Activated T-cell treated with anti-CD3 and anti-CD28 coated beads, Interleukin-2, amount 50 U/mL, for 4 hours (primary cell): ENCODE results near the gene RASSF6. TPM values are rescaled to one million over a fixed set of nuclear protein-coding genes. Genes with fewer than 3 reads are reported as not detected.
"Not testable (repeated sequence)": the region's sequence is repeated elsewhere in the genome, so short reads cannot be mapped to it uniquely, and the experiment has no call there.

ENCODE experiments used
- ATAC-seq, 2 donors: fragments of 200-7000 bp; cut with Tn5 transposase; one replicate each; pipeline ENCODE4 v1.10.0; 2021
- DNase-seq: peaks from one replicate; pipeline ENCODE4 v3.0.0-alpha.2; 2020
- H3K27me3 Mint-ChIP-seq: one replicate; pipeline ENCODE4 v1.8.0; 2021; ENCODE audit warnings: low read depth, mixed read lengths
- H3K36me3 Mint-ChIP-seq: one replicate; pipeline ENCODE4 v1.8.0; 2022; ENCODE audit warnings: mixed read lengths; ENCODE audit not compliant: insufficient read depth
- H3K4me1 Mint-ChIP-seq: one replicate; pipeline ENCODE4 v1.8.0; 2021; ENCODE audit warnings: low read depth, mixed read lengths
- H3K4me3 Mint-ChIP-seq: one replicate; pipeline ENCODE4 v1.8.0; 2021; ENCODE audit warnings: mild to moderate bottlenecking, moderate library complexity, mixed read lengths
- H3K9me3 Mint-ChIP-seq: one replicate; pipeline ENCODE4 v1.8.0; 2021; ENCODE audit warnings: mixed read lengths
- total RNA-seq, 3 donors: library from RNA; stranded (reverse); gene quantifications; one replicate each; pipeline ENCODE4 v1.2.1, GENCODE V29; 2021

The RASSF6 gene
- total RNA-seq, 3 donors from 2014 or later = not detected

DNA sequence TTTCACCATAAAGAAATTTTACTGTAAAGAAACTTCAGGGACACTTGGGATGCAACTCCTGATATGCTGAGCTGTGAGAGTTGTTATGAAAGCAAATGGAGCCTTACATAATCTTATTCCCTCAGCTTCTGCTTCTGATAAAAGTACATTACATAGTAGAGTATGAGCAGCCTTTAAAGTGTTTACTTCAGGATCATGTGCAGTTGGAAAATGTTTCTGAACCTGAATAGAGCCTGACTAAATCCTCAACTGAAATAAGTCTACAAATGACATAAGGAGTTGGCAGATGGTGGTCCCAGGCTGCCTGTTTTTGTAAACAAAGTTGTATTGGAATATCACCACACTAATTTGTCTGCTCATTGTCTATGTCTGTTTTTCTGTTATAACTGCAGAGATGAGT is 19.3 kb downstream of the RASSF6 start:
- no peak for DNase-seq
- ATAC-seq = no peak
- Mint-ChIP-seq H3K4me1 (peaks cover 6% of the 10 kb centered on the region), H3K4me3 (no peak overlapping the region), H3K9me3 (no peaks in the 10 kb centered on the region), H3K36me3 (no peaks in the 10 kb centered on the region), H3K27me3 (no peaks in the 10 kb centered on the region)

DNA sequence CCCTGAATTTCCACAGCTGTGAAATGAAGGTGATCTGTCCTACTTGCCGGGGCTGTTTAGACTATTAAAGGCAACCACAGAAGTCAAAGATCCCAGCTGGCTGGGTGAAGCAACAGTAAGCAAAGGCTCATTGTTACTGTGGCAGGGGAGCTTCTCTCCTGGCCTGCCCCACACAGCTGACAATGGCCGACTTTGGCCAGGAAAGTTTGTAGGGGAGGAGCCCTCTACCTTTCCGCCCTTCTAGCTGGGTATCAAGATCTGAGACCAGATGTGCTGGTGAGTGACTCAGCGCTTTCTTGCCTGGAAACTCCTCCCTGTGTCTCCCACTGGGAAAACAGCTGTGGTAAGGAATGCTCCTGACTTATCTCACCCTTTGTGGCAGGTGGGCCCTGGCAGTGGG is 21.1 kb downstream of the RASSF6 start:
- Mint-ChIP-seq H3K4me1 (no peaks in the 10 kb centered on the region), H3K4me3 (no peak overlapping the region), H3K27me3 (no peaks in the 10 kb centered on the region), H3K36me3 (no peaks in the 10 kb centered on the region), H3K9me3 (no peaks in the 10 kb centered on the region)
- ATAC-seq (no peak), DNase-seq (no peak)

DNA sequence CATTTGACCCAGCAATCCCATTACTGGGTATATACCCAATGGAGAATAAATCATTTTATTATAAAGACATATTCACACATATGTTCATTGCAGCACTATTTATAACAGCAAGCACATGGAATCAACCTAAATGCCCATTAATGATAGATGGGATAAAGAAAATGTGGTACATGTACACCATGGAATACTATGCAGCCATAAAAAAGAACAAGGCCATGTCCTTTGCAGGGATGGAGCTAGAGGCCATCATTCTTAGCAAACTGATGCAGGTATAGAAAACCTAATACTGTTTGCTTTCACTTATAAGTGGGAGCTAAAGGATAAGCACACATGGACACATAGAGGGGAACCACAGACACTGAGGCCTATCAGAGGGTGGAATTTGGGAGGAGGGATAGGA is 22.6 kb downstream of the RASSF6 start:
- ATAC-seq (no peak), DNase-seq (no peak)
- Mint-ChIP-seq H3K4me3 (no peak overlapping the region), H3K9me3 (no peaks in the 10 kb centered on the region), H3K36me3 (no peaks in the 10 kb centered on the region), H3K27me3 (no peaks in the 10 kb centered on the region), H3K4me1 (no peaks in the 10 kb centered on the region)

DNA sequence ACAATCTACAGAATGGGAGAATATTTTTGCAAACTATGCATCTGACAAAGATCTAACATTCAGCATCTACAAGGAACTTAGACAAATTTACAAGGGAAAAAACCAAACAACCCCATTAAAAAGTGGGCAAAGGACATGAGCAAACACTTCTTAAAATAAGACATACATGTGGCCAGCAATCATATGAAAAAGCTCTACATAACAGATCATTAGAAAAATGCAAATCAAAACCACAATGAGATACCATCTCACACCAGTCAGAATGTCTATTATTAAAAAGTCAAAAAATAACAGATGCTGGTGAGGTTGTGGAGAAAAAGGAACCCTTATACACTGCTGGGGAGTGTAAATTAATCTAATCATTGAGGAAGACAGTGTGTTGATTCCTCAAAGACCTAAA is 23.1 kb downstream of the RASSF6 start:
- not testable (repeated sequence) for H3K36me3 Mint-ChIP-seq, DNase-seq, H3K4me3 Mint-ChIP-seq, H3K9me3 Mint-ChIP-seq, H3K27me3 Mint-ChIP-seq, H3K4me1 Mint-ChIP-seq, ATAC-seq

DNA sequence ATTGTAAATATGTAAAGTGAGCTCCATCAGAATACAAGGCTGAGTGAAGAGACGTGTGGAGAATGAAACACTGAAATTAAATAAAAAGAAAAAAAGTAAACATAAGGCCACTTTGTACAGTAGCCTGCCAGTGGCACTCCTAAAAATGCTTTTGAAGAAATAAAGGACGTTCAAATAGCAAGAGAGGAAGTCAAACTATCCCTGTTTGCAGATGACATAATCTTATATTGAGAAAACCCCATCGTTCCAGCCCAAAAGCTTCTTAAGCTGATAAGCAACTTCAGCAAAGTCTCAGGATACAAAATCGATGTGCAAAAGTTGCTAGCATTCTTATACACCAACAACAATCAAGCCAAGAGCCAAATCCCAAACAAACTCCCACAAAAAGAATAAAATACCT is 24.2 kb downstream of the RASSF6 start:
- Mint-ChIP-seq H3K27me3 (no peaks in the 10 kb centered on the region), H3K4me3 (no peak overlapping the region), H3K36me3 (no peaks in the 10 kb centered on the region), H3K4me1 (no peaks in the 10 kb centered on the region), H3K9me3 (no peaks in the 10 kb centered on the region)
- ATAC-seq = no peak
- DNase-seq = no peak

DNA sequence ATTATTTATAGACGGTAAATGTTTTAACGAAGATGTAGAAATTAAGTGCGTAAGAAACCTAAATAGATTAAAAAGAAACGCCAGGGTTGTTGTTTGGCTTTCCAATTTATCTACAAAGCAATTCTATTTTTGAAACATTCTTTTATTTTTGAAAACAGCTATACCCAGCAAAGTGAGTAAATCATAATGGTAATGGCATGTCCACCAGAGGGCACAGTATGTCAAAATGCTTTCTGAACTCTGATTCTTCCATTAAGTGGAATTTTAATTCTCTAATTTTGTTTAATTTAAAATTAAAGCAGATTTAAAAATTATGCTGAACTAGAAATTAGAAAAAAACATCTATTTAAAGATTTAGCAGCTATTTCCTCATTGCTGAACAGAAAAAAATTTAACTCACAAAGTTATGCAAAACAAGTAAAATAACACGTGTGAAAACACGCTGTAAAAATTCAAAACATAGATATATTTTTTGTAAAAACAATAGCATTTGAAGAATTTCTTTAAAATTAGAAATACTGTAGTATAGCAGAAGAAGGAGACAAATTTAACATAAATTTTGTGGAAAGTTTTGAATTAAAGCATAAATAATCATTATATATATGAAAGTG is 26.5 kb downstream of the RASSF6 start:
- Mint-ChIP-seq H3K36me3 (no peaks in the 10 kb centered on the region), H3K9me3 (no peaks in the 10 kb centered on the region), H3K4me1 (no peaks in the 10 kb centered on the region), H3K4me3 (no peak overlapping the region), H3K27me3 (no peaks in the 10 kb centered on the region)
- ATAC-seq = no peak
- no peak for DNase-seq

DNA sequence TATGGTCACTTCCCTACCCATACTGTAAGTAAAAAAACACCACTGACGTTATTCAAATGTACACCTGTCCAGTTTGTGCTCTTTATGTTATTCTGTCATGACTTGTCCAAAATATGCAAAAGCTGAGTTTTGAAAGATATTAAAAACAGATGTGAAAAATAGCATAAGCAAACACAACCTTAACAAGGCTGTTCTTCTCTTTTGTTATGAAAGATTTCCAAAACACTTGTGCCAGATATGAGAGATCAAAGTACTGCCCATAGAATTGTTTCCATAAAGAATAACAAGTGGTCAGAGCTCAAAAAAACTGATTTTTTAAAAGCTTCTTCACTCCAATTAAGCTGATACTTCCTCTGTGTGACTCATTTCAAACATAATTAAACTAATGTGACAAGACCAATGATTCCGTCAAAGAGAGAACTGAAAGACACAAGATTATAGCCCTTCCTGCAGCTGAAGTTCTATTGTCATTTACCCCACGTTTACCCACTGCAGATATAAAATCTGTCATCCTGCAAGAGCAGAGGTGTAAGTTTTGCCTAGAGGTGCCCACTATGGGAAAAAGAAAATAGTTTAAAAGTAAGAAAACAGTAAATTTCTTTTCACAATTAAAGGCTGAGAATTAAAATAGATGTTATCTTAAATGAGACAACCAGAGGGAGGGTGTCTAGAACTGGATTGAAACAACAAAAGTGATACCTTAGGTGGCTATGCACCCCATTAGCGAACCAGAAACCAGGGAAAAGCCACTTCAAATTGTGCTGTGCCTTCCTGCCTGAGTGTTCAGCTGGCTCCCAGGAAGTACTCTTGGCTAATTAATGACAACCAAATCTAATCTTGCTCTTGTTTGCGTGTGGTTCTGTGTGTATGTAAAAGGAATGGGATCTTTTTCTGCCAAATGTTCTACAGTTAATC is 30.1 kb downstream of the RASSF6 start:
- DNase-seq (no peak), ATAC-seq (no peak)
- Mint-ChIP-seq H3K36me3 (no peaks in the 10 kb centered on the region), H3K9me3 (no peaks in the 10 kb centered on the region), H3K4me3 (no peak overlapping the region), H3K27me3 (no peaks in the 10 kb centered on the region), H3K4me1 (no peaks in the 10 kb centered on the region)

DNA sequence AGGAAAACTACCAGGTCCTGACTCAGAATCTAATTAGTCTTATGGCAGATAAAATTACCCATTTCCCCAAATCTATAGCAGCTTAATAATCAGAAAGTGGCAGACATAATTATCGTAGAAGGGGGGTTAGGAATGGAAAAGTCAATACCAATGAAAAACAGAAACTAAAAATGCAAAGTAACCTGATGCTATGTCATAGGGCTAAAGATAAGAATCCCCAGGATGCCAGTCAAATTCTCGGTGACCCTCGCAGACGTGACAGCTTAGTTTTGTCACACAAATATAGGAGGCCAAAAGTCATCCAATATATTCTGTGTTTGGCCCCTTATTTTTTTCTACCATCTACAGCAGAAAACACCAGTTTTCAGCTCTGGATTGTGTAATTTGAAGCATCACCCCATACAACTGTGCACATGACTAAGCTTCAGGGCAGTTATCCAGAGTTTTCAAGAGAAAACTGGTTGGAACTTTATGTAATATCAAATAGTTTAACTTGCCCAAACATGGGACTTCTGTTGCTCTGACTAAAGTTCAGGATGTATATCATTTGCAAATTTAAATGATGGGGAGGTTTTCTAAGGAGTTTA is 30.9 kb downstream of the RASSF6 start:
- Mint-ChIP-seq H3K4me1 (no peaks in the 10 kb centered on the region), H3K9me3 (no peaks in the 10 kb centered on the region), H3K36me3 (no peaks in the 10 kb centered on the region), H3K4me3 (no peak overlapping the region), H3K27me3 (no peaks in the 10 kb centered on the region)
- DNase-seq (no peak), ATAC-seq (no peak)

DNA sequence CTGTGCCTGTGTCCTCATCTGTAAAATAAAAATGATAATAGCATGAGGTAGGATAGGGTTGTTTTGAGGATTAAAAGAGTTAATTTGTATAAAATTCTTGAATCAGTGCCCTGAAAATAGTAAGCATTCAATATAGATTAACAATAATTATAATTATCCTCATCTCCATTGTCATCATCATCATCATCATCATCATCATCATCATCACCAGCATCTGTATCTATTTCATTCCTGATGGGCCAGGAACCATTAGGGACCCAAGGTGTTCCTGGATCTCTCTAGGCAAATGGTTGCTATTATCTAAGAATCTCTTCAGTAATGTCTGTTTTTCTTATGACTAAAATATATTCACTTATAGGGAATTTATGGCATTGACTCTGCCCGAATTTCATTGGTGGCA is 31.6 kb downstream of the RASSF6 start:
- Mint-ChIP-seq H3K27me3 (no peaks in the 10 kb centered on the region), H3K4me1 (no peaks in the 10 kb centered on the region), H3K9me3 (no peaks in the 10 kb centered on the region), H3K4me3 (no peak overlapping the region), H3K36me3 (no peaks in the 10 kb centered on the region)
- DNase-seq = no peak
- no peak for ATAC-seq

DNA sequence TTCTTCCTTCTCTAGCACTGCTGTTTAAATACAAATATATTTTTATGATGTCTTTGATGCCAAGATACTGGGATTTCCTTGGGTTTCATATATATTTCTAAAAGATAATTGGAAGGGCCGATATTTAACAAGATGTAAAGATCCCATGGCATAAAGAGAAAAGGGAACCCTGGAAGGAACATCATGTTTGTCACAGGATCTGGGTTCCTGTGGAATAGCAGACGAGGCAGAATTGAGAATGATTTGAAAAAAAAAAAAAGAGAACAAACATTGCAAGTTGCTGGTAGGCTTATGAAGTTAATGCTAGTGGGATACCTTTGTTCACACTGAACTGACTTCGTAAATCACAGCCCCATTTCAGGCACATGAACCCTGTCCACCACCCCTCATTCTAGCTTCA is 33.6 kb downstream of the RASSF6 start:
- no peaks in the 10 kb centered on the region for H3K27me3 Mint-ChIP-seq
- H3K4me3 Mint-ChIP-seq = no peak overlapping the region
- DNase-seq = no peak
- H3K4me1 Mint-ChIP-seq = no peaks in the 10 kb centered on the region
- no peak for ATAC-seq
- no peaks in the 10 kb centered on the region for H3K9me3 Mint-ChIP-seq
- H3K36me3 Mint-ChIP-seq = no peaks in the 10 kb centered on the region

DNA sequence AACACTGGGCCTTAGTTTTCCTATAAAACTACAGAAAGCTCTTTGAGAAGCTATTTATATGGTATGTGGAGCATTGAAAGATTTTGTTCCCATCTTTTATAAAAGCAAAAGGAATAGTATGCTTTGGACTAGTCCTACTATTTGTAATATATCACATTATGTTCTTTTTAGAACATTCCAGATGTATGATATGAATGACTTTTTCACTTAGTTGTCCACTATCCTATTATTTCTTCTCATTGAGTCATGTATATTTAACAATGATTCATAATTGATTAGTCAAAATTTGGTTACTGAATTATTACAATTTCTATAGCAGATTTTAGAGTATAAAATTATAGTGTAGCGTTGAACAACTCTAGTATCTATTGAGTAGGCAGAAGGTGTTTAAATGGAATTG is 34.2 kb downstream of the RASSF6 start:
- H3K4me3 Mint-ChIP-seq = no peak overlapping the region
- ATAC-seq = no peak
- DNase-seq = no peak
- H3K4me1 Mint-ChIP-seq = no peaks in the 10 kb centered on the region
- H3K27me3 Mint-ChIP-seq = no peaks in the 10 kb centered on the region
- no peaks in the 10 kb centered on the region for H3K9me3 Mint-ChIP-seq
- H3K36me3 Mint-ChIP-seq = no peaks in the 10 kb centered on the region

DNA sequence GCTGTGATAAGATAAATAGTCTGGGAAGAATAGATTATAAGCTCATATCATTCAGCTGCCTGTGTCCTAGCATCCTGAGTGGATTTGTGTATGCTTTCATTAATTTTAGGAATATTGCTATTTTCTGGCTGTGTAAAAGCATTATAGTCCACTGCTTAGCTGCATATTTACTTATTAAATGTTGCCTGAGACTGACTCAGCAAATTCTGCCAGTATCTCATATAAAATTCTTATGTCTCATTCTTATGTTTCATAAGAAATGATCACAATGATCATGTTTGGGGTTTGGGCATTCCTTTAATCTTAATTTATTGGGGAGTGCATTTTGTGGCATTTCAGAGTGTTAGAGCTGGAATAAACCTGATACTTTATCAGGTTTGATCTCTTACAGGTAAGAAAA is 34.9 kb downstream of the RASSF6 start:
- no peak overlapping the region for H3K4me3 Mint-ChIP-seq
- H3K9me3 Mint-ChIP-seq = no peaks in the 10 kb centered on the region
- H3K36me3 Mint-ChIP-seq = no peaks in the 10 kb centered on the region
- DNase-seq (no peak), ATAC-seq (no peak)
- no peaks in the 10 kb centered on the region for H3K4me1 Mint-ChIP-seq
- no peaks in the 10 kb centered on the region for H3K27me3 Mint-ChIP-seq

DNA sequence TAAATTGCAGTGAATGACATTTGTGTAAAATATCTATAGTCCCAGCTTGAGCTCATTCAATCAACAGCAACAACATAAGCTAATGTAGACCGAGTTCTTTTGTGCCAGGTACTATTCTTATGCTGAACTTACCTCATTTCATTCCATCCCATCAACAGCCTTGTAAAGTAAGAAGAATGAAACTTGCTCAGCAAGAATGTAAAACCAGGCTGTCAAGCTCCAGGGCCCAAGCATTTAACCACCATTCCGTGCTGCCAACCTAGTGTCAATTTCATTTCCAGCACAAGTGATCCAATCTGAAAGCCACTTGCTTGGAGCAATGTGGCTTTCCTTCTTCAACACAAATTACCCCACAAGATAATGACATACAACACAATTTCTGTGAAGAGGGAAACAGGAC is 36.6 kb downstream of the RASSF6 start:
- Mint-ChIP-seq H3K36me3 (no peaks in the 10 kb centered on the region), H3K9me3 (no peaks in the 10 kb centered on the region), H3K4me1 (no peaks in the 10 kb centered on the region), H3K4me3 (no peak overlapping the region), H3K27me3 (no peaks in the 10 kb centered on the region)
- DNase-seq (no peak), ATAC-seq (no peak)

DNA sequence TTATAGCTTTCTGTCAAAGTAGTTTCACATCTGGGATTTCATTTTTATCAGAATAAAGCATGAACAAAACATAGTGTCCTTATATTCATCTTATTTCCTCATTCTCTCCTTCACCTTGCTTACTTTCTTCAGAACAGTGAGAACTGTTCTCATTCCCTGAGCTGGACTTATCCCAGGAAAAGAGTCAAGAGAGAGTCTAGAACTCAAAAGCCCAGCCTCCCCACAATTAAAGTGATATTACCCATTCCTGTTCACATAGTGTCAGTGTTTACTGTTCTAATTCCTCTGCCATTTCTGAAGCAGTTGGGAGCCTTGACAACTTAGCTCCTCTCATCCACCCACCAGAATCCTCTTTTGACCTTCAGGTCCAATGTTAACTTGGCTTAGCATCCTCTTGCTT is 42.9 kb downstream of the RASSF6 start:
- H3K36me3 Mint-ChIP-seq = no peaks in the 10 kb centered on the region
- no peaks in the 10 kb centered on the region for H3K9me3 Mint-ChIP-seq
- ATAC-seq = no peak
- no peak for DNase-seq
- no peaks in the 10 kb centered on the region for H3K4me1 Mint-ChIP-seq
- no peak overlapping the region for H3K4me3 Mint-ChIP-seq
- no peaks in the 10 kb centered on the region for H3K27me3 Mint-ChIP-seq

DNA sequence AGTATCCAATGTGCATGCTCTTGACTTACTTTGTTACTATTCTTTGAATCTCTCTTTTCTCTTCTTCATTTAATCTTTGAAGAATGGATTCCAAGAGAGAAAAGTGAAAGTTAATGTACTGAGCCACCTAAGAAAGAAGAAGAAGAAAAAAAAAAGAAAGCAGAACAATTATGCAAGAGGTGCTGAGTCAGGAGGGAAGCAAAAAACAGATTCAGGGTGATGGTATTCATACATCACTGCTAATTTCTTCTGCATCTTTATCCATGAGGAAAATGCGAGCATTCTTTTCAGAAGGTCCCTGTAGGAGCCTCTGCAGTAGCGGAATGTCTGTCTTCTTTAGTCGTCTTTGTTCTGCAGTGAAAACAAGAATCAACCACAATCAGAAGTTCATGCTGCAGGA is 43.9 kb downstream of the RASSF6 start:
- Mint-ChIP-seq H3K27me3 (peaks cover 3% of the 10 kb centered on the region), H3K36me3 (no peaks in the 10 kb centered on the region), H3K4me3 (no peak overlapping the region), H3K9me3 (no peaks in the 10 kb centered on the region), H3K4me1 (no peaks in the 10 kb centered on the region)
- no peak for ATAC-seq
- DNase-seq = no peak
